CD4-positive, alpha-beta T cell (primary cell): ENCODE results near the gene FARP1. TPM values are rescaled to one million over a fixed set of nuclear protein-coding genes. Genes with fewer than 3 reads are reported as not detected.
A peak's percentile ranks its signal among the peaks of the same experiment; 100 is the strongest.

Experiments
- ATAC-seq: fragments of 200-7000 bp; cut with Tn5 transposase; one replicate; pipeline ENCODE4 v1.10.0; 2022; ENCODE audit warnings: mild to moderate bottlenecking; ENCODE audit not compliant: poor library complexity
- CTCF ChIA-PET: fragments of 350-600 bp; sonication (Branson Sonifier 250); formaldehyde crosslinking; loops from one replicate; lab custom pipeline; 2021; ENCODE audit warnings: antibody characterized with exemption, inconsistent platforms; lab: Charles Lee
- POLR2A ChIA-PET: fragments of 350-600 bp; sonication (Branson Sonifier 250); formaldehyde crosslinking; loops from one replicate; lab custom pipeline; 2021; ENCODE audit warnings: antibody characterized with exemption, inconsistent platforms; lab: Charles Lee
- DNase-seq, 14 experiments: peaks; one replicate each; pipeline ENCODE4 v3.0.0-alpha.2; 2013 to 2020; ENCODE audit warnings: mixed read lengths in 2 of 14
- H3K27ac ChIP-seq, 2 donors: one replicate each; pipeline versions ENCODE4 v1.5.1 to v1.7.0; 2013; ENCODE audit warnings: low read length in 2 of 2, low read depth in 1 of 2, mild to moderate bottlenecking in 1 of 2
- H3K27me3 ChIP-seq, 2 experiments: 1 replicate in 1 of 2; 2 replicates in 1 of 2; pipeline versions ENCODE4 v1.6.1 to v1.7.0; 2013; ENCODE audit warnings: low read length in 2 of 2, control low read depth in 1 of 2, mild to moderate bottlenecking in 1 of 2, moderate library complexity in 1 of 2; ENCODE audit not compliant: insufficient read depth in 2 of 2, control insufficient read depth in 1 of 2
- H3K36me3 ChIP-seq: one replicate; pipeline ENCODE4 v1.6.1; 2013; ENCODE audit warnings: low read length, control low read depth; ENCODE audit not compliant: insufficient read depth
- H3K4me1 ChIP-seq: one replicate; pipeline ENCODE4 v1.6.1; 2013; ENCODE audit warnings: low read length, control low read depth; ENCODE audit not compliant: insufficient read depth
- H3K4me3 ChIP-seq: one replicate; pipeline ENCODE4 v1.5.1; 2013; ENCODE audit warnings: mild to moderate bottlenecking, low read length, moderate library complexity
- H3K9me3 ChIP-seq, 2 experiments: 1 replicate in 1 of 2; 2 replicates in 1 of 2; pipeline versions ENCODE4 v1.6.1 to v1.7.0; 2013; ENCODE audit warnings: low read length in 2 of 2, mild to moderate bottlenecking in 2 of 2, control low read depth in 1 of 2, moderate library complexity in 1 of 2; ENCODE audit not compliant: control insufficient read depth in 1 of 2, insufficient read depth in 1 of 2
- H3K27ac Mint-ChIP-seq: one replicate; pipeline ENCODE4 v1.8.0; 2020; ENCODE audit warnings: mixed read lengths
- H3K27me3 Mint-ChIP-seq: one replicate; pipeline ENCODE4 v1.8.0; 2021; ENCODE audit warnings: mixed read lengths
- H3K36me3 Mint-ChIP-seq: one replicate; pipeline ENCODE4 v1.8.0; 2021; ENCODE audit warnings: low read depth, mixed read lengths
- H3K4me1 Mint-ChIP-seq: one replicate; pipeline ENCODE4 v1.8.0; 2021; ENCODE audit warnings: low read depth, mixed read lengths
- H3K4me3 Mint-ChIP-seq: one replicate; pipeline ENCODE4 v1.8.0; 2020; ENCODE audit warnings: mild to moderate bottlenecking, mixed read lengths
- H3K9me3 Mint-ChIP-seq: one replicate; pipeline ENCODE4 v1.8.0; 2020; ENCODE audit warnings: mixed read lengths
- intact Hi-C, 2 experiments: fragments of 100-400 bp; cut with DNase I in 1 of 2; cut with micrococcal nuclease in 1 of 2; formaldehyde crosslinking; loops; one replicate each; pipeline versions ENCODE4 v1.15.1 to v1.9.0; 2023 to 2025; cut with DNase I, micrococcal nuclease
- total RNA-seq, 174 experiments: library from RNA in 2 of 174; stranded (reverse) in 2 of 174; gene quantifications; one replicate each; pipeline ENCODE4 v1.2.3 and lab custom pipeline; 2021 to 2026
- TF ChIP-seq, protein P1 (sequence below): fragments of 200-600 bp; IDR thresholded peaks from one replicate; pipeline ENCODE4 v1.8.0; 2022; ENCODE audit warnings: antibody characterized with exemption, mild to moderate bottlenecking

The FARP1 gene
- total RNA-seq, 2 experiments from 2014 or later = 0.30 TPM; not detected in 1

DNA sequence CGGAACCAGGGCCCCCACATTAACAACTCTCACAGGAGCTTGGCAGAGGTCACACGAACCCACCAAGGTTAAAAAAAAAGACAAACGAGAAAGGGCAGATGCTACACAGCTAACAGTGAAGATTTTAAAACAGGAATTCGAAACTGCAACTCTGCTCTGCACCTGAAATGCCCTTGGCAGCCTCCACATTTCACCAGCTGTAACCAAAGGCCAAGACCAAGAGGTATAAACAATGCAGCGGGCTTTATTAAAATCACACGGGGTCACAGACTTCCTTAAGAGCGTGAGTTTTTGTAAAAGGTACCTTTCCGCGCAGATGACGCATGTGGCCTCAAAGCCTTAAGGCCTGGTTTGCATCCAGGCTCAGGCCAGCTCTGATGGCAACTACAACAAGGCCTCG lies 345.8 kb downstream of the FARP1 start:
- ATAC-seq = no peak
- Histone ChIP-seq H3K9me3 (no peaks in the 10 kb centered on the region), H3K4me1 (peaks cover 71% of the 10 kb centered on the region), H3K27me3 (no peaks in the 10 kb centered on the region), H3K27ac (no peak overlapping the region), H3K4me3 (no peak overlapping the region), H3K36me3 (peaks cover 22% of the 10 kb centered on the region)
- TF ChIP-seq, protein P1, sequence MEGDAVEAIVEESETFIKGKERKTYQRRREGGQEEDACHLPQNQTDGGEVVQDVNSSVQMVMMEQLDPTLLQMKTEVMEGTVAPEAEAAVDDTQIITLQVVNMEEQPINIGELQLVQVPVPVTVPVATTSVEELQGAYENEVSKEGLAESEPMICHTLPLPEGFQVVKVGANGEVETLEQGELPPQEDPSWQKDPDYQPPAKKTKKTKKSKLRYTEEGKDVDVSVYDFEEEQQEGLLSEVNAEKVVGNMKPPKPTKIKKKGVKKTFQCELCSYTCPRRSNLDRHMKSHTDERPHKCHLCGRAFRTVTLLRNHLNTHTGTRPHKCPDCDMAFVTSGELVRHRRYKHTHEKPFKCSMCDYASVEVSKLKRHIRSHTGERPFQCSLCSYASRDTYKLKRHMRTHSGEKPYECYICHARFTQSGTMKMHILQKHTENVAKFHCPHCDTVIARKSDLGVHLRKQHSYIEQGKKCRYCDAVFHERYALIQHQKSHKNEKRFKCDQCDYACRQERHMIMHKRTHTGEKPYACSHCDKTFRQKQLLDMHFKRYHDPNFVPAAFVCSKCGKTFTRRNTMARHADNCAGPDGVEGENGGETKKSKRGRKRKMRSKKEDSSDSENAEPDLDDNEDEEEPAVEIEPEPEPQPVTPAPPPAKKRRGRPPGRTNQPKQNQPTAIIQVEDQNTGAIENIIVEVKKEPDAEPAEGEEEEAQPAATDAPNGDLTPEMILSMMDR = no peak
- ChIA-PET POLR2A (interaction anchor here (0.9 kb wide), 1 partner anchor 26 kb away, joined by 3 read pairs; no protein-coding TSS in a partner anchor), CTCF (no interaction called here)
- Mint-ChIP-seq H3K36me3 (peaks cover 38% of the 10 kb centered on the region), H3K27ac (peak overlapping the region; percentile 60), H3K4me3 (no peak overlapping the region), H3K27me3 (no peaks in the 10 kb centered on the region), H3K4me1 (peaks cover 98% of the 10 kb centered on the region), H3K9me3 (no peaks in the 10 kb centered on the region)
- no peak for DNase-seq
- intact Hi-C loops = no loop called here

DNA sequence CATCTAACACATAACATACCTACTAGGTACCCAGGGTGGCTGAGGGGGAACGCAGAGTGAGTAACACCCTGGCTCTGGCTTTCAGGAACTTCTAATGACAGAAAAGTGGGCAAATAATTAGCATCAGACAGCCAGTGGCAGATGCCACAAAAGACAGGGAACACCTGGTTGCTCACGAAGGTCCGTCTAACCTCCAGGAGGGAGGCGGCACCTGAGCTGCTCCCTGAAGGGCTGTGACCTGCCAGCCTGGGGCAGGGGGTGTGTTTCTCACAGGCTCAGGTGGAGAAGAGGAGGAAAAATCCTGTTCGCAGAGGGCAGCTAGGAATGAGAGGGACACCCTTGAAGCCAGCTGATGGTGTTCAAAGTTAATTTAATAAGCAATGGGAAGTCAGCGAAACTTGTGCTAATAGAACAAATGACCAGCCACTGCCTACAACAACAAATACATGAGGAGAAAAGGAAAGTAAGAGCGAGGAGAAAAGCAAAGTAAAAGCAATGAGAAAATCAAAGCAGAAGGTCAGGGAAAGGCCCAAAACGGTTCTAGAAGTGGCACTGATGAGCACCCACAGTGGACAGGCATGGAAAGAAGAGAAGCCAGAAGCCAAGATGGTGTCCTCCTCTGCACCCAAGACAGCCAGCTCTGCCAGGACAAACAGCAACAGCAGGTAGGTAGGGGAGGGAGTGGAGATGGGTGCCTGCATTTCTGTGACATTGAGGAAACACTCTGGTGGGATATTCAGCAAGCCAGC lies 346.7 kb downstream of the FARP1 start:
- ATAC-seq (no peak), DNase-seq (no peak)
- POLR2A ChIA-PET = no interaction called here
- CTCF ChIA-PET = interaction anchor here (1.2 kb wide), 1 partner anchor 24 kb away, joined by 4 read pairs; no protein-coding TSS in a partner anchor
- H3K9me3 ChIP-seq = no peaks in the 10 kb centered on the region
- no peak overlapping the region for H3K4me3 ChIP-seq
- H3K36me3 ChIP-seq = peaks cover 22% of the 10 kb centered on the region
- TF ChIP-seq, protein P1 = no peak
- Mint-ChIP-seq H3K4me1 (peaks cover 94% of the 10 kb centered on the region), H3K27ac (peak overlapping the region; percentile 60), H3K36me3 (peaks cover 37% of the 10 kb centered on the region), H3K27me3 (no peaks in the 10 kb centered on the region), H3K4me3 (no peak overlapping the region), H3K9me3 (no peaks in the 10 kb centered on the region)
- intact Hi-C loops = no loop called here
- peak overlapping the region in 1 of 2 donors; percentile 9 for H3K27ac ChIP-seq
- peaks cover 64% of the 10 kb centered on the region for H3K4me1 ChIP-seq
- no peaks in the 10 kb centered on the region for H3K27me3 ChIP-seq

DNA sequence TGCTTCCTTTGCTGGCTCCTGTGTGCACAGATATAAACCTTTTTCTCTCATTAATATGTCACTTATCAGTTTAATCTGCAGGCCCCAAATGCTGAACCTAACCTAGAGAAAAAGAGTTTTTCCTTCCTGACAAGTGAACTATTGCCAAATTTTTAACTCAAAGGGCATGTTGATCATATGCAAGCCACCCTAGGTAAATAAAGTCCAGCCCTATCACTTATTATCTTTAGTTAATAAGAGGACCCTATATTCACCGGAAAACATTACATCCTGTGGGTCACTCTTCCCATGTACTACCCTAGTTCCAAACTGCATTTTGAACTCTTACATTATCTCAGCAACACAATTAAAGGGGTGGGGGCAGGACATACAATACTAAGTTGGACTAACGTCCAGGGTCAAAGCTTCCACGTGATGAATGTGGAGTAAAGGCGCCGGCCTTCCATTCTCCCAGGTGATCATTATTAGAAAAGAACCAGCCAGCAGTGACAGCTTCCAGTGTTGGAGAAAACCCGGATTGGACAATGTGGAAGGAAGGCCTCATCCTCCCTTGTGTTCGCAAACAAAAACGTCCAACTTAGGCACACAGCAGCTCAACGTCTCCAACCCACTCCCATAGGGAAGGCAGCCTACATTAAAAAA lies 347.4 kb downstream of the FARP1 start:
- Histone ChIP-seq H3K9me3 (no peaks in the 10 kb centered on the region), H3K27ac (peak overlapping the region in 1 of 2 donors; percentile 9), H3K27me3 (no peaks in the 10 kb centered on the region), H3K36me3 (peaks cover 25% of the 10 kb centered on the region), H3K4me1 (peaks cover 60% of the 10 kb centered on the region), H3K4me3 (no peak overlapping the region)
- intact Hi-C loops = no loop called here
- peaks cover 90% of the 10 kb centered on the region for H3K4me1 Mint-ChIP-seq
- TF ChIP-seq, protein P1 = no peak
- peak overlapping the region; percentile 60 for H3K27ac Mint-ChIP-seq
- H3K9me3 Mint-ChIP-seq = no peaks in the 10 kb centered on the region
- DNase-seq = no peak
- ChIA-PET POLR2A (no interaction called here), CTCF (interaction anchor here (0.6 to 1.2 kb wide), 2 partner anchors 24 to 834 kb away, joined by 4 to 6 read pairs; no protein-coding TSS in a partner anchor)
- no peaks in the 10 kb centered on the region for H3K27me3 Mint-ChIP-seq
- peaks cover 39% of the 10 kb centered on the region for H3K36me3 Mint-ChIP-seq
- ATAC-seq = no peak
- no peak overlapping the region for H3K4me3 Mint-ChIP-seq
